GM12801 (cell line): ENCODE data around the gene IGSF21.

Source experiments
- CTCF ChIP-seq: IDR thresholded peaks from one replicate; pipeline ENCODE4 v1.5.1; 2011; ENCODE audit warnings: control low read depth; ENCODE audit not compliant: insufficient read length; ENCODE audit errors: extremely low read depth

The IGSF21 gene

DNA sequence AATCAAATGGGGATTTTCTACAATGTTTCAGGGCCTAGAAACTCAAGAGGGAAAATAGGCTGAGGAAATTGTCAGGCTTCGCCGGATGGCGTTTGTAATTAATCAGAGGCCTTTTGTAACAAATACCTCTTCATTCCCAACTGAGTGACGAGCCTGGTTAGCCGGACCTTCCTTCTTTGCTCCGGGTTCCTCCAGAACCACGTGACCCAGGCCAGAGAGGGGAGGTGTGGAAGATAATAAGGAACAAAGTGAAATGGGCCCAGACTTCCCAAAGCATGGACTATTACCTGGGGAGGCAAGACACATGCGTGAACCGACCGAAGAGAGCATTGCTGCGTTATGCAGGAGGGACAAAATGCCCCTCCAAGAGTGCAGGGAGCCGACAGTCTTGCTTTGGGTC is 7.5 kb upstream of the IGSF21 start:
- no peak for TF ChIP-seq CTCF

- TF ChIP-seq CTCF, result no peak
These were observed 7.0 kb upstream of the IGSF21 start for GRCh38 chr1:18100491-18101063.

DNA sequence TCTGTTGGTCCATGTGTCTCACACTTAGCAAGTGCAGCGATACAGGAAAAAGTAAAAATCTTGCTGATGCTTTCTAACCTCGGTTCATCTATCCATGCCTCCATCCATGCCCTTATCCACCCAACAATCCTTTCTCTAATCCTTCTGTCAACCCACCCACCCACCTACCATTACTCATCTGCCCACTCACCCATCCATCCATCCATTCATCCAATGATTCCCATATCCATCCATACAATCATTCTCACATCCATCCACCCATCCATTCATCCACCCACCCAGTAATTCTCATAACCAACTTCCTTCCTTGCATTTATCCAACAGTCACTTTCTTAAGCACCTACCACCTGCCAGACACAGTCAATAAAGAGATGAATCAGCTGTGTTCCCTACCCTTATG is 6.1 kb upstream of the IGSF21 start:
- no peak for TF ChIP-seq CTCF

DNA sequence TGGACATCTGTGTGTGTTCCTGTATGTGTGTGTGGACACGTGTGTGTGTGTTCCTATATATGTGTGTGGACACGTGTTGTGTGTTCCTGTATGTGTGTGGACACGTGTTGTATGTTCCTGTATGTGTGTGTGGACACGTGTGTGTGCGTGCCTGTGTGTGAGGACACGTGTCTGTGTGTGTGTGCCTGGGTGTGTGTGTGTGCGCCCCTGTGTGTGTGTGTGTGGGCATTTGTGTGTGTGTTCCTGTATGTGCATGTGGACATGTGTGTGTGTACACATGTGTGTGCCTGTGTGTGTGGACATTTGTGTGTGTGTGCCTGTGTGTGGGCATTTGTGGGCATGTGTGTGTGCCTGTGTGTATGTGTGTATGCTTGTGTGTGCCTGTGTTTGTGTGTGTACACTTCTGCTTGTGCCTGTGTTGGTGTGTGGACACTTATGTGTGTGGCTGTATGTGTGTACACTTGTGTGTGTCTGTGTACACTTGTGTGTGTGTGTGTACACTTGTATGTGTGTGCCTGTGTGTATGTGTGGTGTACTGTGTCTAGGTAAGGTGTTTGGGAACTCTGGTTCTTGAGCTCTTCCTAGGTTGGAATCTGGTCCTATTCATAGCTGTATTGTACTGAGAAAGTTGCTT is 3.7 kb upstream of the IGSF21 start:
- no peak for TF ChIP-seq CTCF

DNA sequence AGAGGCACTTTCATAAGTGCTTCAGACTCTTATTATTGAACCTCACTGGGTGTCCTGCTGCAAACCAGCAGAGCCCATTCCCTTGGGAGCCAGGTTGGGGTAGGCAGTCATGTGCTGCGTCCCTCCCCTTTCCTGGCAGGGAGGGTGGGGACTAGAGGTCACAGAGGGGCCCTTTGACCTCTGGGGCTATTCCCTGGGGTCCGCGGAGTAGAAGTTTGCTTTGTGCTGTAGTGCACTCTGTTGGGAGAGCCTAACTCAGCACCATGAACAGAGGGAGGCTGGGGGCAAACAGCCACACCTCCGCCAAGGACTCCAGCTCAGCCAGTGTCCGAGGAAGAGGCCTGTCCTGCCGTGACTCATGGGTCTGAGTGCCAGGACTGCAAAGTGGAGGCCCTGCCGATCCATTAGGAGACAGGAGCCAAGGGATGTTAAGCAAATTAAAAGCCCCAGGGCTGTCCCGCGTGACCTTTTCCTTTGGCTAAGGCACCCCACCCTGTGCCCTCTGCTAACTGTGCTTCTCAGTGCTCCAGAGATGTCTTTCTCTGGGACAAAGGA is 3.0 kb upstream of the IGSF21 start:
- TF ChIP-seq CTCF, result no peak

DNA sequence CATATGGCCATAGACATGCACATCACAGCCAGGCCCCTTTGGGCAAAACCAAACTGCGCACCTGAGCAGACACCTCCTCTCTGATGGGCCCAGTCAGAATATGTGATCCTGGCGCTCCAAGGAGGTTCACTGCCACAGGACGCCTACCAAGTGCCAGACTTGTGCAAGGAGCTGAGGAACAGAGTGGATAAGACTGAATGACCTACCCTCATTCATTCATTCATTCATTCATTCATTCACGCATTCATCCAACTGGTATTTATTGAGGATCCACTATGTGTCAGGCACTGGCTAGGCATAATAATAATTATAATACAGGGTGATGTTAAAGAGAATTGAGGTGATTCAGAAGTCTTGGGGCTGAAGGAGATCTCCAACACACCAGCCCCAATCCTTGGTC is 2.4 kb upstream of the IGSF21 start:
- no peak for TF ChIP-seq CTCF

- TF ChIP-seq CTCF, result no peak
These were observed 880 bp downstream of the IGSF21 start for GRCh38 chr1:18108299-18109057.
